Activated B cell treated with CpG ODN at 0.5 μM for 24 hours (primary cell): ENCODE results near the gene GNB1L. TPM values are rescaled to one million over a fixed set of nuclear protein-coding genes. Genes with fewer than 3 reads are reported as not detected.

Experiments used
- ATAC-seq: fragments of 200-7000 bp; cut with Tn5 transposase; one replicate; pipeline ENCODE4 v1.10.0; 2021; ENCODE audit warnings: low read depth, mild to moderate bottlenecking, moderate library complexity
- CTCF ChIA-PET: fragments of 350-600 bp; sonication (Branson Sonifier 250); formaldehyde crosslinking; loops from one replicate; lab custom pipeline; 2021; ENCODE audit warnings: antibody characterized with exemption; lab: Charles Lee
- POLR2A ChIA-PET: fragments of 350-600 bp; sonication (Branson Sonifier 250); formaldehyde crosslinking; loops from one replicate; lab custom pipeline; 2021; ENCODE audit warnings: antibody characterized with exemption; lab: Charles Lee
- DNase-seq: peaks from one replicate; pipeline ENCODE4 v3.0.0; 2022
- H3K27ac Mint-ChIP-seq: one replicate; pipeline ENCODE4 v1.8.0; 2020; ENCODE audit warnings: mixed read lengths
- H3K27me3 Mint-ChIP-seq: one replicate; pipeline ENCODE4 v1.8.0; 2021; ENCODE audit warnings: mixed read lengths
- H3K36me3 Mint-ChIP-seq: one replicate; pipeline ENCODE4 v1.8.0; 2021; ENCODE audit warnings: low read depth, mixed read lengths
- H3K4me1 Mint-ChIP-seq: one replicate; pipeline ENCODE4 v1.8.0; 2021; ENCODE audit warnings: mixed read lengths
- H3K4me3 Mint-ChIP-seq: one replicate; pipeline ENCODE4 v1.8.0; 2020; ENCODE audit warnings: mild to moderate bottlenecking, mixed read lengths
- H3K9me3 Mint-ChIP-seq: one replicate; pipeline ENCODE4 v1.8.0; 2020; ENCODE audit warnings: mixed read lengths
- intact Hi-C: fragments of 100-400 bp; cut with micrococcal nuclease; formaldehyde crosslinking; loops from one replicate; pipeline ENCODE4 v1.15.1; 2024
- total RNA-seq: library from RNA; stranded (reverse); gene quantifications from 2 replicates; pipeline ENCODE4 v1.2.3, GENCODE V29; 2022
- TF ChIP-seq, protein P1 (sequence below): fragments of 200-600 bp; IDR thresholded peaks from one replicate; pipeline ENCODE4 v1.8.0; 2022; ENCODE audit warnings: antibody characterized with exemption, mild to moderate bottlenecking

GNB1L gene
- total RNA-seq, 1 donor from 2014 or later, result 6.3 TPM

GRCh38 chr22:19776433-19777031 is 78.1 kb downstream of the GNB1L start:
- ChIA-PET CTCF (no interaction called here), POLR2A (no interaction called here)
- H3K36me3 Mint-ChIP-seq, result no peaks in the 10 kb centered on the region
- no peak overlapping the region for H3K27ac Mint-ChIP-seq
- intact Hi-C loops, result no loop called here
- no peaks in the 10 kb centered on the region for H3K9me3 Mint-ChIP-seq
- ATAC-seq, result no peak
- no peak overlapping the region for H3K4me3 Mint-ChIP-seq
- H3K4me1 Mint-ChIP-seq, result peaks cover 34% of the 10 kb centered on the region
- TF ChIP-seq, protein P1, sequence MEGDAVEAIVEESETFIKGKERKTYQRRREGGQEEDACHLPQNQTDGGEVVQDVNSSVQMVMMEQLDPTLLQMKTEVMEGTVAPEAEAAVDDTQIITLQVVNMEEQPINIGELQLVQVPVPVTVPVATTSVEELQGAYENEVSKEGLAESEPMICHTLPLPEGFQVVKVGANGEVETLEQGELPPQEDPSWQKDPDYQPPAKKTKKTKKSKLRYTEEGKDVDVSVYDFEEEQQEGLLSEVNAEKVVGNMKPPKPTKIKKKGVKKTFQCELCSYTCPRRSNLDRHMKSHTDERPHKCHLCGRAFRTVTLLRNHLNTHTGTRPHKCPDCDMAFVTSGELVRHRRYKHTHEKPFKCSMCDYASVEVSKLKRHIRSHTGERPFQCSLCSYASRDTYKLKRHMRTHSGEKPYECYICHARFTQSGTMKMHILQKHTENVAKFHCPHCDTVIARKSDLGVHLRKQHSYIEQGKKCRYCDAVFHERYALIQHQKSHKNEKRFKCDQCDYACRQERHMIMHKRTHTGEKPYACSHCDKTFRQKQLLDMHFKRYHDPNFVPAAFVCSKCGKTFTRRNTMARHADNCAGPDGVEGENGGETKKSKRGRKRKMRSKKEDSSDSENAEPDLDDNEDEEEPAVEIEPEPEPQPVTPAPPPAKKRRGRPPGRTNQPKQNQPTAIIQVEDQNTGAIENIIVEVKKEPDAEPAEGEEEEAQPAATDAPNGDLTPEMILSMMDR, result no peak
- no peak for DNase-seq
- peaks cover 54% of the 10 kb centered on the region for H3K27me3 Mint-ChIP-seq

DNA sequence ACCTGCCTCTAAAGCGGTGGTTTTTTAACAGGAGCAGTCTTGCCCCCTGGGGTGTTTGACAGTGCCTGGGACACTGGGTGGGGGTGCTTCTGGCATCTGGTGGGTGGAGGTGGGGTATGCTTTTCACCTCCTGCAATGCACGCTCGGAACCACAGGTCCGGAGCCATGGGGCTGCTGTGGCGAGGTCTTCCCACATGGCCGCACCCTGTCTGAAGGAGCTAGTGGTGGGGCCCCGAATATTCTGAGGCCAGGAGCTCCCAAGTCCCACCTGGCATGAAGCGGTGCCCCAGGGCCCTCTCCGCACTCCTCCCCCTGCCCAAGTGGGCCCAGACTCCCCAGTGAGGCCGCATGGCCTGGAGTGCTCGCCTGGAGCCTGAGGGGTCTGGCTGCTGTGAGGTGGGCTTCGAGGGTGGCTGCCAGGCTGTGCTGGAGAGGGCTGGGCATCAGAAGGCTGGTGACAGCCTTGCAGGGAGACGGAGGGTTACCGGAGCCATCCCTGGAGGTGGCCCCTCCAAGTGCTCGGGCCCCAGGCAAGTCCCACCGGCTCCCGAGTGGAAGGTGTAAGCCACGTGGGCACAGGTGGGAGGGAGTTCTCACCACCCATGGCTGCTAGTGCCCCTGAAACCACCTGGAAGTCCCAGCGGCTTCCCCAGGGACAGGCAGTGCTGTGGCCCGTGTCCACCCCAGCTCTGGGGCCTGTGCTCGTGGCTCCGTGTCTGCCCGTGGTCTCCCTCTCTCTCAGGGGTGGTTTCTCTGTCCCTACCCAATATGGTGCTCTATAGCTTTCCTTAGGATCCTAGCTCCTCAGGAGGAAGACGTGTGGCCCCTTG is 79.0 kb downstream of the GNB1L start:
- ChIA-PET POLR2A (no interaction called here), CTCF (no interaction called here)
- TF ChIP-seq, protein P1, result no peak
- Mint-ChIP-seq H3K27me3 (peaks cover 59% of the 10 kb centered on the region), H3K4me1 (peaks cover 34% of the 10 kb centered on the region), H3K27ac (no peak overlapping the region), H3K4me3 (no peak overlapping the region), H3K36me3 (no peaks in the 10 kb centered on the region), H3K9me3 (no peaks in the 10 kb centered on the region)
- ATAC-seq, result no peak
- intact Hi-C loops, result no loop called here
- no peak for DNase-seq

DNA sequence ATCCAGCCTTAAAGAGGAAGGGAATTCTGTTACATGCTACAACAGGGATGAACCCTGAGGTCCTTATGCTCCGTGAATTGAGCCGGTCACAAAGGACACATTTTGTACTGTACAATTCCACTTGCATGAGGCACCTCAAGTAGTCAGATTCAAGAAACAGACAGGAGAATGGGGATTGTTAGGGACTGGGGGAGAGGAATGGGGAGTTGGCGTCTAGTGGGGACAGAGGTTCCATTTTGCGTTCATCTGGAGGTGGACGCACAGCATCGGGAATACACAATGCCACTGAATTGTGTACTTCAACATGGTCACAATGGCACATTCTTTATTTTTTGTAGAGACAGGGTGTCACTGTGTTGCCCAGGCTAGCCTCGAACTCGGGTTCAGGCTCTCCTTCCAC is 80.0 kb downstream of the GNB1L start:
- no peaks in the 10 kb centered on the region for H3K9me3 Mint-ChIP-seq
- peaks cover 29% of the 10 kb centered on the region for H3K4me1 Mint-ChIP-seq
- H3K36me3 Mint-ChIP-seq, result no peaks in the 10 kb centered on the region
- ChIA-PET CTCF (no interaction called here), POLR2A (no interaction called here)
- DNase-seq, result no peak
- TF ChIP-seq, protein P1, result no peak
- intact Hi-C loops, result no loop called here
- peaks cover 62% of the 10 kb centered on the region for H3K27me3 Mint-ChIP-seq
- H3K27ac Mint-ChIP-seq, result no peak overlapping the region
- ATAC-seq, result no peak
- H3K4me3 Mint-ChIP-seq, result no peak overlapping the region

DNA sequence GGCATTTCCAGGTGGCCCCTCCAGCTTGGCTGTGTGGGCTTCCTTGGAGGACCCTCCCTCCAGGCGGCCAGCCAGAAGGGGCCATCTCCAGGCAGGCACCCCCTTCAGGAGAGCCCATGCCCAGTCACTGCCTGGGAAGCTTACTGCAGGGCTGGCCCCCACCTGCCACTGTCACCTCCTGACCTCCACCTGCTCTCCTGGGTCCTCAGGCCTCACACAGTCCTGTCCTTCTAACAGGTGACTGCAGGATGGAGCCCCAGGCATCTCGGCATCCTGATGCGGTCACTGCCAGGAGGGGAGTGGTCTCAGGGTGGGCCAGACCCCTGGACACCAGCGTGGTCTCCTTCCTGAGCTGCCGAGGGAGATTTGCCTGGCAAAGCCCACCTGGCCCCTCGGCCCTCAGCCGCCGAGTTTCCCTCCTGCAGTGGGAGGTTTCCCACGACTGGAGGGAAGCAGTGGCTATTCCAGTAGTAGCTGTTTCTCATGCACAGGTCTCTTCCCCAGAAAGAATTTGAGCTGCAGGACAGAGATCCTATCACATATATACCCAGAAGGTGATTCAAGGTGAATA is 81.1 kb downstream of the GNB1L start:
- TF ChIP-seq, protein P1, result no peak
- DNase-seq (no peak), ATAC-seq (no peak)
- intact Hi-C loops, result no loop called here
- Mint-ChIP-seq H3K9me3 (no peaks in the 10 kb centered on the region), H3K27me3 (peaks cover 61% of the 10 kb centered on the region), H3K27ac (no peak overlapping the region), H3K4me3 (no peak overlapping the region), H3K4me1 (peaks cover 31% of the 10 kb centered on the region), H3K36me3 (no peaks in the 10 kb centered on the region)
- ChIA-PET CTCF (interaction anchor here (1.1 kb wide), 1 partner anchor 17 kb away, joined by 4 read pairs; no protein-coding TSS in a partner anchor), POLR2A (interaction anchor here (0.5 to 1.2 kb wide), 4 partner anchors 82 to 1092 kb away, joined by 3 to 10 read pairs (median 6); no protein-coding TSS in a partner anchor)
